ENCODE data around the gene PCSK4. TPM values are rescaled to one million over a fixed set of nuclear protein-coding genes. Genes with fewer than 3 reads are reported as not detected.

PCSK4 gene
- total RNA-seq, 1 experiment from 2014 or later, result 6.4 TPM

GRCh38 chr19:1497578-1498235 lies 7.6 kb upstream of the PCSK4 start:
- no peak for TF ChIP-seq CTCF (IDR thresholded peaks at IDR 0.05; ENCODE audit: insufficient read depth in 1 of 2, low read depth in 1 of 2, low read length in 1 of 2, severe bottlenecking in 1 of 2, unreplicated experiment in 1 of 2)
- H3K4me3 Mint-ChIP-seq (ENCODE audit: unreplicated experiment), result no peak overlapping the region
- Histone ChIP-seq H3K9me3 (peaks cover 6% of the 10 kb centered on the region; the same call in 1 of the 2 replicates), H3K36me3 (ENCODE audit: control insufficient read depth, insufficient read depth, low read length) (no peaks in the 10 kb centered on the region; the same call in none of the 2 replicates), H3K27me3 (replicated peaks; ENCODE audit: control insufficient read depth, insufficient read depth, low read length) (no peaks in the 10 kb centered on the region), H3K4me3 (ENCODE audit: low read depth, low read length) (no peak overlapping the region), H3K4me1 (peaks cover 46% of the 10 kb centered on the region)
- H3K4me1 Mint-ChIP-seq (ENCODE audit: low read depth, unreplicated experiment), result peaks cover 10% of the 10 kb centered on the region
- ChIA-PET POLR2A (interaction anchor here (0.6 kb wide), 1 partner anchor 184 kb away, joined by 4 read pairs; no protein-coding TSS in a partner anchor), CTCF (interaction anchor here (0.7 kb wide), 1 partner anchor 104 kb away, joined by 4 read pairs; no protein-coding TSS in a partner anchor)
- peaks cover 30% of the 10 kb centered on the region for H3K36me3 Mint-ChIP-seq (ENCODE audit: insufficient read depth, unreplicated experiment)
- intact Hi-C loops (cut with micrococcal nuclease; ENCODE audit: unreplicated experiment), result no loop called here
- no peak for DNase-seq
- H3K27me3 Mint-ChIP-seq (ENCODE audit: insufficient read depth, unreplicated experiment), result no peaks in the 10 kb centered on the region
- peak overlapping the region; percentile 66 for H3K27ac Mint-ChIP-seq (ENCODE audit: unreplicated experiment)
- H3K9me3 Mint-ChIP-seq (ENCODE audit: unreplicated experiment), result no peaks in the 10 kb centered on the region
- no TSS peak for BruUV-seq (replicated peaks)

GRCh38 chr19:1496714-1497577 lies 6.8 kb upstream of the PCSK4 start:
- no peaks in the 10 kb centered on the region for H3K27me3 Mint-ChIP-seq (ENCODE audit: insufficient read depth, unreplicated experiment)
- Histone ChIP-seq H3K9me3 (peaks cover 6% of the 10 kb centered on the region; the same call in 1 of the 2 replicates), H3K27me3 (replicated peaks; ENCODE audit: control insufficient read depth, insufficient read depth, low read length) (no peaks in the 10 kb centered on the region), H3K4me1 (peaks cover 54% of the 10 kb centered on the region), H3K4me3 (ENCODE audit: low read depth, low read length) (no peak overlapping the region), H3K36me3 (ENCODE audit: control insufficient read depth, insufficient read depth, low read length) (no peaks in the 10 kb centered on the region; the same call in none of the 2 replicates)
- H3K36me3 Mint-ChIP-seq (ENCODE audit: insufficient read depth, unreplicated experiment), result peaks cover 28% of the 10 kb centered on the region
- H3K9me3 Mint-ChIP-seq (ENCODE audit: unreplicated experiment), result no peaks in the 10 kb centered on the region
- ChIA-PET CTCF (no interaction called here), POLR2A (no interaction called here)
- peak overlapping the region; percentile 66 for H3K27ac Mint-ChIP-seq (ENCODE audit: unreplicated experiment)
- no peak for DNase-seq
- H3K4me1 Mint-ChIP-seq (ENCODE audit: low read depth, unreplicated experiment), result peaks cover 17% of the 10 kb centered on the region
- BruUV-seq (replicated peaks), result no TSS peak
- intact Hi-C loops (cut with micrococcal nuclease; ENCODE audit: unreplicated experiment), result no loop called here
- no peak for TF ChIP-seq CTCF (IDR thresholded peaks at IDR 0.05; ENCODE audit: insufficient read depth in 1 of 2, low read depth in 1 of 2, low read length in 1 of 2, severe bottlenecking in 1 of 2, unreplicated experiment in 1 of 2)
- H3K4me3 Mint-ChIP-seq (ENCODE audit: unreplicated experiment), result no peak overlapping the region

GRCh38 chr19:1495799-1496713 lies 5.9 kb upstream of the PCSK4 start:
- no peak overlapping the region for H3K27ac Mint-ChIP-seq (ENCODE audit: unreplicated experiment)
- intact Hi-C loops (cut with micrococcal nuclease; ENCODE audit: unreplicated experiment), result no loop called here

More at GRCh38 chr19:1495799-1496713, 5.9 kb upstream of the PCSK4 start:
- ChIA-PET POLR2A (no interaction called here), CTCF (no interaction called here)
- no peak overlapping the region for H3K4me3 Mint-ChIP-seq (ENCODE audit: unreplicated experiment)
- peaks cover 6% of the 10 kb centered on the region; the same call in 1 of the 2 replicates for H3K9me3 ChIP-seq
- DNase-seq, result no peak
- TF ChIP-seq CTCF (IDR thresholded peaks at IDR 0.05; ENCODE audit: insufficient read depth in 1 of 2, low read depth in 1 of 2, low read length in 1 of 2, severe bottlenecking in 1 of 2, unreplicated experiment in 1 of 2), result no peak
- H3K36me3 Mint-ChIP-seq (ENCODE audit: insufficient read depth, unreplicated experiment), result peaks cover 25% of the 10 kb centered on the region
- no peaks in the 10 kb centered on the region for H3K27me3 Mint-ChIP-seq (ENCODE audit: insufficient read depth, unreplicated experiment)
- no peaks in the 10 kb centered on the region for H3K9me3 Mint-ChIP-seq (ENCODE audit: unreplicated experiment)
- H3K27me3 ChIP-seq (replicated peaks; ENCODE audit: control insufficient read depth, insufficient read depth, low read length), result no peaks in the 10 kb centered on the region
- no peak overlapping the region for H3K4me3 ChIP-seq (ENCODE audit: low read depth, low read length)
- H3K36me3 ChIP-seq (ENCODE audit: control insufficient read depth, insufficient read depth, low read length), result no peaks in the 10 kb centered on the region; the same call in none of the 2 replicates
- H3K4me1 ChIP-seq, result peaks cover 52% of the 10 kb centered on the region
- no TSS peak for BruUV-seq (replicated peaks)
- peaks cover 21% of the 10 kb centered on the region for H3K4me1 Mint-ChIP-seq (ENCODE audit: low read depth, unreplicated experiment)
